NOMO-1 treated with dmso at 0.1 percent for 144 hours (cell line): ENCODE measurements around the gene LRRC36.

Source experiments
- DNase-seq: peaks from one replicate; lab custom pipeline; 2025; ENCODE audit not compliant: unreplicated experiment; lab: John Stamatoyannopoulos, UW

The LRRC36 gene

GRCh38 chr16:67423015-67423414, 96.4 kb downstream of the LRRC36 start:
- DNase-seq: no peak

GRCh38 chr16:67423611-67424260, 97.1 kb downstream of the LRRC36 start:
- DNase-seq: no peak

GRCh38 chr16:67424261-67424615, 97.6 kb downstream of the LRRC36 start:
- no peak for DNase-seq

- DNase-seq: no peak
Observed at GRCh38 chr16:67425061-67425460, 98.4 kb downstream of the LRRC36 start.

- DNase-seq: no peak
Observed at GRCh38 chr16:67425580-67425979, 99.0 kb downstream of the LRRC36 start.

GRCh38 chr16:67426022-67426421, 99.4 kb downstream of the LRRC36 start:
- no peak for DNase-seq

- no peak for DNase-seq
Observed at GRCh38 chr16:67426950-67427349, 100.3 kb downstream of the LRRC36 start.

GRCh38 chr16:67428146-67428731, 101.6 kb downstream of the LRRC36 start:
- peak; percentile 27 for DNase-seq

GRCh38 chr16:67429053-67429798, 102.6 kb downstream of the LRRC36 start:
- no peak for DNase-seq

- DNase-seq: no peak
Observed at GRCh38 chr16:67429799-67430503, 103.3 kb downstream of the LRRC36 start.

- DNase-seq: no peak
Observed at GRCh38 chr16:67430504-67430976, 103.9 kb downstream of the LRRC36 start.

- no peak for DNase-seq
Observed at GRCh38 chr16:67430977-67431774, 104.6 kb downstream of the LRRC36 start, which contains the start of gene HSD11B2. HSD11B2 (plus strand) TSS chr16:67431121; CDS start chr16:67431249, 128 bp downstream.

GRCh38 chr16:67431775-67432505, 105.3 kb downstream of the LRRC36 start:
- no peak for DNase-seq

- no peak for DNase-seq
Observed at GRCh38 chr16:67432506-67432890, 105.9 kb downstream of the LRRC36 start.

- DNase-seq: no peak
Observed at GRCh38 chr16:67433131-67433719, 106.6 kb downstream of the LRRC36 start.
